CD4-positive, alpha-beta T cell treated with Interleukin-15 for 1 hour (primary cell): ENCODE data around the gene LACTBL1.
"Not testable (repeated sequence)": the region's sequence is repeated elsewhere in the genome, so short reads cannot be mapped to it uniquely, and the experiment has no call there.

Source experiments
- DNase-seq: peaks from one replicate; pipeline ENCODE4 v3.0.0-alpha.2; 2020

LACTBL1 gene, protein sequence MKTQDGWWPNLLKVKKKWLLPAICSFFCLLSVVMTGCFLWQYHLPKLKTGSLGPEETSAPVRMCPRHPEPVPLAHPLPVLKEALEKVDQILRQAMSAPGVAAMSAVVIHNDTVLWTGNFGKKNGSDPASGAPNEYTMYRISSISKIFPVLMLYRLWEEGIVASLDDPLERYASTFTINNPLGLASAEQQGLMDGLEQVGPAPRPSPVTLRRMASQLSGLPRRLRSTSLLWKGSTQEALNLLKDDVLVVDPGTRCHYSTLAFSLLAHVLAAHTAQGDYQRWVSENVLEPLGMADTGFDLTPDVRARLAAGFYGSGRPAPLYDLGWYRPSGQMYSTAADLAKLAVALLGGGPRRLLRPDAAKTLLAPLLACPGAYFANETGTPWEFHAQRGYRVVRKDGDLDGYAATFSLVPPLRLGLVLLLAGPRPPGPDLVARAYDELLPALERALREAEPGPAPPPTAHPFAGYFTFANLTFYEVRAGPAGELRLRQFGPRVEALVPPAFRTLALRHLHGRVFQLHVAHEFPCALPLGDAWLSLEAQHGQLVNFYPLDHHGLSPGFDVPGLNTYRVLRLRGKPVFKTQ

DNA sequence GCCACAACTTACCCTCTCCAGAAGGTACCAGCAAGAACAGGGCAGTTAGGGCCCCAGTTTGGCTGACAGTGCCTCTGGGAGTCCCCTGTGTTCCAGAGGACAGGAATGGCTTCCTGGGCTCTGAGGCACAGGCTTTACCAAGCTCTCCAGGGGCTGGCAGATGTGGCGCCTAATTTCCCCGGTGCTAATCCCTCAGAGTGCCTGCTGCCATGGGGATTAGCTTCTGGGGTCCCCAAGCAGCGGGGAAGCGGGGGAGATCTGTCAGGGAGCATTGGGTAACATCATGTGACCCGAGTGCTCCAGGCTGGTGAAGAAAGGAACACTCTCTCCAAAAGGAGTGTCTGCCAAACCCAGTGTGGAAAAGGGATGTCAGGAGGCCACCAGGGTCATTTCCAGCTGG lies at the start of gene LACTBL1:
LACTBL1 (minus strand) TSS at position 107 of the 400 bp plus-strand sequence. CDS start 550 bp downstream, outside the sequence.
- no peak for DNase-seq

DNA sequence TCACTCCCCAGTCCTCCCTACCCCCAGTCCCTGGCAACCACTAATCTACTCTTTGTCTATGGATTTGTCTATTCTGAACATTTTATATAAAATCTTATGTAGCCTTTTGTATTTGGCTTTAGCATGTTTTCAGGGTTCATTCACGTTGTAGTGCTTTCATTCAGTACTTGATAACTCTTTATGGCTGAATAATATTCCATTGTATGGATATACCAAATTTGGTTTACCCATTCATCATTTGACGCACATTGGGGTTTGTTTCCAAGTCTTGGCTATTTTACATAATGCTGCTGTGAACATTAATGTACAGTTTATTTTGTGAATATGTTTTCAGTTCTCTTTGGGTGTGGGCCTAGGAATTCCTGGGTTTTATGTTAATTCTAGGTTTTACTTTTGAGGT lies 49.2 kb upstream of the LACTBL1 start:
- no peak for DNase-seq

DNA sequence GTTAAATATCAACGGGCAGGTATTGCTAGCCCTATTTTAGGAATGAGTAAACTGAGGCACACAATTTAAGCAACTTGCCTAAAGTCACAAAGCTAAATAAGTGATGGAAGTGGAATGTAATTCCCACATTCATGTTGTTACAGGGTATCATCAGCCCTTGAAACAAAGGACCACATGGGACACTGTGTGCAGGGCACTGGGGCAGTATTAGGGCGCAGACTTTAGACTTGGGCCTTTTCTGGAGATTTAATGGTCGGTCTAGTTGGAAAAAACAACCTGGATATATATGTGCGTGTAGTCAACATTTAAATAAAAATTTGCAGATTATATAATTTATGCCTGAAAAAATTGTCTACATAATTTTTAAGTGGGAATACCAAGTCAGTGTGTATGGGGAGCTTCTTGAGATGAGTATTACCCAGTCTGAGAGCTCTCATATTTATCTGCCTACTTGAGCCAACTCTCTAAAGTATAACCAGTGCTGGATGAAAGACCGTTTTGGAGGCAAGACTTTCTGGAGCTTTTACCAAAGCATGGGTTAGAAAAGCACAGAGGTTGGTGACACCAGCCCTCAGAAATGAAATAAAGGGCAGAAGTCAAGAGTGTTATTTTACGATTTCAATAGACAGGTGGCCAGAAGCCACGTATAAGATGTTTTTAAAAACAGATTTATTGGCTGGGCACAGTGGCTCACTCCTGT lies 48.2 kb upstream of the LACTBL1 start:
- DNase-seq = no peak

DNA sequence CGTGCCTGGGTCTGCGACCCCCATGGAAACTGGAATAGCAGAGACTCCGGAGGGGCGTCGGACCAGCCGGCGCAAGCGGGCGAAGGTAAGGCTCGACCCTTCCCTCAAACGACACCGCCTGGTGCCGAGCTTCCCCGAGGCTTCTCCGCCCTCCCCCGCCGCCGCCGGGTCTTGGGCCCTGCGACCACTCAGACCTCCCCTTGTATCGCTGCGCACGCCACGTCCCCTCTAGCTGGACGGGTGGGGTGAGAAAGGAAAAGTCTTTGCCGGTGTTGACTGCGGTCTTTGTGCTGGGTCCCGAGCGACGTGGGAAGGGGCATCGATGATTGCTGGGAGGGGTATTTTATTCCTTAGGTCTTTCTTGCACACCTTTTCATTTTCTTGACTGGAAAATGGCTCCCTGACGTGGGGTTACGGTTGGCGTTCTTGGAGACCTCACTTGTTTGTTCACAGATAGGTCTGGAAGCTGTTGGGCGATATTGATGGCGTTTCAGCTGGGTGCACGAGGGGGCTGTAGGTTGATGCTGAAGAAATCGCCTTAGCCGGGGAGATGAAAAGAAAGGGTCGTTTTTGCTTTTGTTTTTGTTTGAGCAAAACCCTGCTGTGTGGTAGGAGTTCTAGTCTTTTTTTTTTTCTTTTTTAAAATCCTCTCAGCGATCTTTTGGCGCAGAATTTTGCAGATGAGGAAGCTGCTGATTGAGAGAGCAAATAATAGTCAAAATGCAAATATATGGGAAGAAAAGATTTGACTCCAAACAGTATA lies 47.4 kb upstream of the LACTBL1 start:
- DNase-seq = no peak

DNA sequence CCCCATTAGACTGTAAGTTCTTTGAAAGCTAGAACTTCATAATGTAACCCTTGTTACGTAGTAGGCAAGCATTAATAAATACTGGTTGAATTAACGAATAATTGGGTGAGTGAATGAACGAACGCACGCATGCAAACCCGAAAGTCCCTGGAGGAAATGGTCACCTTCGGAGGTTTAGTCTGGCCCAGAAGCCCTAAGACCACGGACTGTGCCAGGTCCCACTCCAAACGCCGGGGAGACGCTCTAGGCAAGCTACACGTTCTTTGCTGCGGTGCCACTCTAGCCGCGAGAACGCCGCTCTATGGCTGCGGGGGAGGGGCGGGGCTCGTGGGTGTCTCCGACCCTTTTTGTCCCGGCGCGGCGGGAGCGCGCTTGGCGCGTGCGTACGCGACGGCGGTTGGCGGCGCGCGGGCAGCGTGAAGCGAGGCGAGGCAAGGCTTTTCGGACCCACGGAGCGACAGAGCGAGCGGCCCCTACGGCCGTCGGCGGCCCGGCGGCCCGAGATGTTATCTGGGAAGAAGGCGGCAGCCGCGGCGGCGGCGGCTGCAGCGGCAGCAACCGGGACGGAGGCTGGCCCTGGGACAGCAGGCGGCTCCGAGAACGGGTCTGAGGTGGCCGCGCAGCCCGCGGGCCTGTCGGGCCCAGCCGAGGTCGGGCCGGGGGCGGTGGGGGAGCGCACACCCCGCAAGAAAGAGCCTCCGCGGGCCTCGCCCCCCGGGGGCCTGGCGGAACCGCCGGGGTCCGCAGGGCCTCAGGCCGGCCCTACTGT lies 46.6 kb upstream of the LACTBL1 start, which contains the start of gene KDM1A:
KDM1A (plus strand) TSS at position 375 of the 769 bp plus-strand sequence; CDS start at position 504, 129 bp downstream.
- peak; percentile 96 for DNase-seq

DNA sequence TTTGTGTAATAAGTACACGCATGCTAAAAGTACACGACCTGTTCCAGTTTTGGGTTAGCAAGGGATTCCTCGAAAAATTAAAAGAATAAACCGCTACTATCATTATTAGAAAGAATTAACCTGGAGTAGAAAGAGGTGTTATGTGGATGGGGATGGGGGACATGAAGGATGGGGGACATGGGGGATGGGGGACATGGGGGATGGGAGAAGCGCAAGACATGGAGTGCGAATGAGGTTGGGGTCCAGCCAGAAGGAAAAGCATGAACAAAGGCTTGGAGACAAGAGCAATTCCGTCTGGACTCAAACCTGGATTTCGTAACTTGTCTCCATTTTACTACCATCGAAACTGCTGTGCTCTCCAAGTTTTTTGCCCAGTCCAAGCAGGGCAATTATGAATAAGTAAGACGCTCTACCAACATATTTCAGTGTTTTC lies 46.0 kb upstream of the LACTBL1 start:
- no peak for DNase-seq

DNA sequence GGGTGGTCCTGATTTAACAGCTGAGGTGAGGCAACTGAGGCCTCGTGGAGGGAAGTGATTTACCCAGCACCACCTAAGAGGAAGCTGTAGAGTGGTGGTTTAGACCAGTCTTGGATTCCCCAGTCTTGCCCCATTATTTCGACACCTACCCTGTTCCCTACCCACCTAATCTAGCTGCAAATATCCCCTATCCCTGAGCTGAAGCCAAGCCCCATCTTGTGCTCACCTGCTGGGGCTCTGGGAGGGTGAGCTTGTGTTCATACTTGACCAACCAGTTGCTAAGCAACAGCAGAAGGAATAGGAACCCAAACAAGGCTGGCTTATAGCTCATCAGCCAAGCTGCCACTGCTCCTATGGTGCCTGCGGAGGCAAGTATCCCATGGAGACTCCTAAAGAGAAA lies 41.0 kb upstream of the LACTBL1 start:
- DNase-seq = no peak

DNA sequence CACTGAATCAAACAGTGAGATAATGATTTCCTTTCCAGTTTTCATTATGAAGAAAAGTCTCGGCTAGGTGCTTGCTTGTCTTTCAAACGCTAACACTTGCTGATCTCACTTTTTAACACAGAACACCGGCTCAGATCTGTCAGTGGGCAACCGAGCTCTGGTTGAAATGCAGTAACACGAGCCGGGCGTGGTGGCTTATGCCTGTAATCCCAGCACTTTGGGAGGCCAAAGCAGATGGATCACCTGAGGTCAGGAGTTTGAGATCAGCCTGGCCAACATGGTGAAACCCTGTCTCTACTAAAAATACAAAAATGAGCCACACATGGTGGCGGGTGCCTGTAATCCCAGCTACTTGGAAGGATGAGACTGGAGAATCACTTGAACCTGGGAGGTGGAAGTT lies 37.4 kb upstream of the LACTBL1 start:
- not testable (repeated sequence) for DNase-seq

DNA sequence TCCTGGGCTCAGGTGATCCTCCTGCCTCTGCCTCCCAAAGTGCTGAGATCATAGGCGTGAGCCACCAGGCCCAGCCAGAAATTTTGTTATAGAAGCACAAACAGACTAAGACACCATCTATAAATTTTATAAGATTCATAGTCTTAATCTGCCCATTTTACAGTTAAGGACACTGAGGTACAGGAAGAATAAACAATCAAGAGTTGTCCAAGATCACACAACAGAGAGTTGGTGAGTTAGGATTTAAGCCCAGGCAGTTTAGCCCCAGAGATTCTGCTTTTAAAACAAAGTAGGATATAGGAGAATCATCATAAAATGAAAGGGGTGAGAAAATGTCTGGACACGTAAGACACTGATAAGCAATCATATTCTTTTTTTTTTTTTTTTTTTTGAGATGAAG lies 36.2 kb upstream of the LACTBL1 start:
- DNase-seq = no peak

DNA sequence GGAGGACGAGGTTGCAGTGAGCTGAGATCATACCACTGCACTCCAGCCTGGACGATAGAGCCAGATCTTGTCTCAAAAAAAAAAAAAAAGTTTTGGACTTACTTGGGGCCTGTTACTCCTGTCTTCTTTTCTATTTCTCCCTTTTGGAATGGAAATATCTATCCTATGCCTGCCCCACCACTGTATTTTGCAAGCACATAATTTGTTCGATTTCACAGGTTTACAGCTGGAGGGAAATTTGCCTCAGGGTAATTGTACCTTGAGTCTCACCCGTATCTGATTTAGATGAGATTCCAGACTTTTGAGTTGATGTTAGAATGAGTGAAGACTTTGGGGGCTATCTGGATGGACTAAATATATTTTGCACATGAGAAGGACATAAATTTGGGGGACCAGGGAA lies 34.4 kb upstream of the LACTBL1 start:
- no peak for DNase-seq

DNA sequence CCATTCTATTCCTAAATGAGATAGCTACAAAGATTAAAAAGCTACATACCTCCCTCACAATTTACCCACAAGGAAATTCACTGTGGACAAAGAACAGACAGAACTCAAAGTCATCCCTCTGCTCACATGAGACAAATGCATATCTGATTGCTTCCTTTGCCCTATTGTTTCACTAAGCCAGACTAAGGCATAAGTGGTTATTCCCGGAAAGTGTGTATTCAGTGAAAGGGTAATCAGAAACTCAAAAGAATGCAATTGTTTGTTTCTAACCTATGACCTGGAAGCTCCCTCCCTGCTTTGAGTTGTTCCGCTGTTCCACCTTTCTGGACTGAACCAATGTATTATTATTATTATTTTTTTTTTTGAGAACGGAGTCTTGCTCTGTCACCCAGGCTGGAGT lies 32.1 kb upstream of the LACTBL1 start:
- not testable (repeated sequence) for DNase-seq

DNA sequence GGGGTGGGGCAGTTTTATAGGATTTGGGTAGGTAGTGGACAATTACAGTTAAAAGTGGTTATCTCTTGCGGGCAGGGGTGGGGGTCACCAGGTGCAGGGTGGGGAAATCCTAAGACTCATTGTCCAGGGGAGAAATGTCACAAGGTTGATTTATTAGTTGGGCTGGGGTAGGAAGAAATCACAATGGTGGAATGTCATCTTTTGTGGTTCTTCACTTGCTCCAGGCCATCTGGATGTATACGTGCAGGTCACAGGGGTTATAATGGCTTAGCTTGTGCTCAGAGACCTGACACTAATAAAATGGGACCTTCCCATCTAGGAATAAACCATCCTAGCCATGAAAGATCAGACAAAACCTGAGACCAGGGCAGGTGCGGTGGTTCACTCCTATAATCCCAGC lies 31.4 kb upstream of the LACTBL1 start:
- no peak for DNase-seq

DNA sequence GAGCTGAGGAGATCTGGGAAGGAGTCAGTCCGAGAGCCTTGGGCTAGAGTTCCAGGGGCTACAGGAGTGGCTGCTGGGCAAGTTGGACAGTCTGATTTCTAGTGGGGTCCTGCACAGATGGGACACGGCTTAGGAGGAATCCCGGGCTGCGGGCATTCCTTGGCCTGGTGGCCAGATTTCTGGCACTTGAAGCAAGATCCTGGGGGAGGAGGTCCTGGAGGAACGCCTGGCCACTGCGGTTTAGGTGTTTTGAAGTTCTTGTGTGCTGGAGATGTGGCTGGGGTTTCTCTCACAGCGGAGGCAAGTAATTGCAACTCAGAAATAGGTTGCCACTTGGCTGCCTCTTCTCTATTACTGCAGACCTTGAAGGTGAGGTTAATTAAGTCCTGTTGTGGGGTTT lies 29.6 kb upstream of the LACTBL1 start:
- DNase-seq = not testable (repeated sequence)

DNA sequence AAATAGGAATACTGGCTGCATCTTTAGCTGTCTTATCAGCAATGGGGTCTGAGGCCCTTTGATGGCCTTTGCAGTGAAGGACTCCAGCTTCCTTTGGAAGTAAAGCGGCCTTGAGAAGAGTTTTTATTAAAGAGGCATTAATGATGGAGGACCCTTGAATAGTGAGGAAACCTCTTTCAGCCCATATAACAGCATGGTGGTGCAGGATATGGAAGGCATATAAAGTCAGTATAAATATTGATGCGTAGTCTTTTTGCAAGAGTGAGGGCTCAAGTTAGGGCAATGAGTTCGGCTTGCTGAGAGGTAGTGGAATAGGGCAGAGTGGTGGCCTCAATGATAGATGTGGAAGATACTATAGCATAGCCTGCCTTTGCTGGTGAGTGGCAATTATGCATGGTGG lies 27.5 kb upstream of the LACTBL1 start:
- not testable (repeated sequence) for DNase-seq

DNA sequence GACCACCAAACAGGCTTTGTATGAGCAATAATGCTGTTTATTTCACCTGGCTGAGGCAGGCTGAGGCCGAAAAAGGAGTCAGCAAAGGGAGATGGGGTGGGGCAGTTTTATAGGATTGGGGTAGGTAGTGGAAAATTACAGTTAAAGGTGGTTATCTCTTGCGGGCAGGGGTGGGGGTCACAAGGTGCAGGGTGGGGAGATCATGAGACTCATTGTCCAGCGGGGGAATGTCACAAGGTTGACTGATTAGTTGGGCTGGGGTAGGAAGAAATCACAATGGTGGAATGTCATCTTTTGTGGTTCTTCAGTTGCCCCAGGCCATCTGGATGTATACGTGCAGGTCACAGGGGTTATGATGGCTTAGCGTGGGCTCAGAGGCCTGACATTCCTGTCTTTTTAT lies 24.9 kb upstream of the LACTBL1 start:
- DNase-seq = not testable (repeated sequence)

DNA sequence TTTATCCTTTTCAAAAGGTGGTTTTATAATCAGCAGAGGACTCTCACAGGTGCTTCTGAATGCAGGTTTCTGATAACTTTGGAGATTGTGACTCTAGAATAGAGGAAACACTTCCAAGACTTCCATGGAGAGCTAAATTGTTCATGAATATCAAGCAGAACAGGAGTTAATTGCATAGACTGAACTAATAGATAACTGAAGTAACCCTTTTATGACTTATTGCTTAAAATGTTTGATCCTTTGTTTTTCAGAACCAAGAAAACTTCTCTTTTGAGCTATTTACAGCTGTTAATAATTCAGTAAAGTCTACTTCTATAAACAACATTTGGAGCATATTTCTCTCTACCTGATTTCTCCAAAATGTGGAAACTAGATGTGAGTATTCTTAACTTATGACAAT lies 23.1 kb upstream of the LACTBL1 start:
- DNase-seq = no peak

DNA sequence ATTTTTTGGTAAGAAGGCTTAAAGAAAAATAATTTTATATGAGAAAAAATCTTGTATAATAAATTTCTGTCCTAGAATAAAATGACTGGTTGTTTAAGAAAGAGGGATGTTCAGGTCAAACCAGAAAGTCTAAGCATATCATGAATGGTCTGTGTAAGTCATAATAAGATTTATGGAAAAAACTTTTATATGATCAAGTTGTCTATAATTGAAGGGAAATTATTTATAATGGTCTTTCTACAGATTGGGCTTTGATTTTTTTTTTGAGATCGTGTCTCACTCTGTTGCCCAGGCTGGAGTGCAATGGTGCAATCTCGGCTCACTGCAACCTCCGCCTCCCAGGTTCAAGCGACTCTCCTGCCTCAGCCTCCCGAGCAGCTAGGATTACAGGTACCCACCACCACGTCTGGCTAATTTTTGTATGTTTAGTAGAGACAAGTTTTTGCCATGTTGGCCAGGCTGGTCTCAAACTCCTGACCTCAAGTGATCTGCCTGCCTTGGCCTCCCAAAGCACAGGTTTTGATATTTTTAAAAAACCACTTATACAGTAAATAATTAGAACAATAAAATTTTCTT lies 20.6 kb upstream of the LACTBL1 start:
- DNase-seq = not testable (repeated sequence)

DNA sequence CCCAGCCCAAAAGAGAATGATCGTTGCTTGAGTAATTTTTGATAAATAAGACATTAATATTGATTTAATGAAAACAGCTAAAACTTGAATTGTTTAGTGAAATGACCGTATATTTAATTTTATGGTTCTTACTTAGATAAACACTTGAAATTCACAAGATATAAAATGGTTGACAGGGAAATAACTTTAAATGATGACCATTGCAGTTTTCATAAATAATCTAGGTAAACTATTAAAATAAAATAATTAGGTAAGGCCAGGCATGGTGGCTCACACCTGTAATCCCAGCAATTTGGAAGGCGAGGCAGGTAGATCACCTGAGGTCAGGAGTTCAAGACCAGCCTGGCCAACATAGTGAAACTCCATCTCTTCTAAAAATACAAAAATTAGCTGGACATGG lies 19.7 kb upstream of the LACTBL1 start:
- DNase-seq = not testable (repeated sequence)

DNA sequence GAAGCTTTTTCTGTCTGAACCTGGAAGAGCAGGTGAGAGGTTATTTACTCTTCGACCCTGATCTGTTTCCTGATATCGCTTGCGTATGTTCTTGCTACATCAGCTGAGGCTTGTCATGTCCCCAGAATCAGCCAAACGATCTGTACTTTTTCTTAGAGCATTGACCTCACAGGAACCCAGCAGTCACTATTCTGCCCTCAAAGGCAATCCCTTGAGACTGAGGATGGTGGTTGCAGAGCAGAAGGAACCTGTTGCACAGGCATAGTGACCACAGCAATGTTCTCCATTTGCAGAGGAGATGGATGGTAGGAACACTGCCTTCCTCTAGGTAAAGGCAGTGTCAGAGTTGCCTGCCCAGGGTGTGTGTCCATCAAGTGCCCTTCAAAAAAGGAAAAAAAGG lies 11.3 kb upstream of the LACTBL1 start:
- DNase-seq = no peak

DNA sequence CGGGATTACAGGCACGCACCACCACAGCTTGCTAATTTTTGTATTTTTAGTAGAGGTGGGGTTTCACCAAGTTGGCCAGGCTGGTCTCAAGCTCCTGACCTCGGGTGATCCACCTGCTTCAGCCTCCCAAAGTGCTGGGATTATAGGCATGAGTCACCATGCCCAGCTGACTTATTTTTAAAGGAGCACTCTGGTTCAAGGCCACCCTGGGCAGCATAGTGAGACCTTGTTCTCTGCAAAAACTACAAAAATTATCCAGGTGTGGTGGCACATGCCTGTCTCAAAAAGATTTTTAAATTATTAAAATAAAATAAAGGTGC lies 7.8 kb upstream of the LACTBL1 start:
- DNase-seq = not testable (repeated sequence)

DNA sequence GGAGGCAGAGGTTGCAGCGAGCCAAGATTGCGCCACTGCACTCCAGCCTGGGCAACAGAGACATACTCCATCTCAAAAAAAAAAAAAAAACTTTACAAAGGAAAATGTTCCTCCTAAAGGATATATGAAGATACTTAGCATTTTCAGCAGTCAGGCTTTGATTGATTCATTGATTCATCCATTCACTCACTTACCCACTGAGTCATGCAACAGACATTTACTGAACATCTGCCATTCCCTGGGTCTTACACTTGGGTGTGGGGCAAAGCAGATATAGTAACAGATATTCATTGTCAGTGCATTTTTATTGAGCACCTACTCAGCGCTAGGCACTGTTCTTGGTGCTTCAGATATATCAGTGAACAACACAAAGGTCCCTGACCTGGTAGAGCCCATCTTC lies 5.6 kb upstream of the LACTBL1 start:
- DNase-seq = no peak
